ENCODE results near the gene CLMN. TPM values are rescaled to one million over a fixed set of nuclear protein-coding genes. Genes with fewer than 3 reads are reported as not detected.

The CLMN gene
- polyA plus RNA-seq, 3 donors = 22.0 to 33.7 (median 23.2) TPM

GRCh38 chr14:95252219-95252618 lies 67.5 kb downstream of the CLMN start:
- Mint-ChIP-seq H3K27me3 (ENCODE audit: low read depth in 3 of 3) (peaks cover 2 to 13% (median 3%) of the 10 kb centered on the region in 3 donors), H3K27ac (peak overlapping the region in 1 of 7 donors; percentile 21), H3K4me3 (no peak overlapping the region), H3K9me3 (peaks cover 0 to 3% (median 0%) of the 10 kb centered on the region in 7 donors), H3K4me1 (peaks cover 39% of the 10 kb centered on the region), H3K36me3 (peaks cover 0 to 3% of the 10 kb centered on the region in 2 donors)
- H3K4me1 ChIP-seq (ENCODE audit: control insufficient read depth in 1 of 2, insufficient read depth in 2 of 2, low read length in 2 of 2) = peaks cover 20 to 28% of the 10 kb centered on the region in 2 donors
- no peak overlapping the region for H3K9ac ChIP-seq (ENCODE audit: insufficient read depth, low read length, poor library complexity, severe bottlenecking)
- H4K20me1 ChIP-seq (ENCODE audit: insufficient read depth, low read length) = peaks cover 86% of the 10 kb centered on the region
- WGBS (ENCODE audit: insufficient coverage) = 100% methylated on average over 2 of the region's 6 CpGs
- DNase-seq = no peak
- H3K36me3 ChIP-seq (replicated peaks in 1 of 2; ENCODE audit: control insufficient read depth in 1 of 2, insufficient read depth in 2 of 2, low read length in 2 of 2) = no peaks in the 10 kb centered on the region
- H3K79me2 ChIP-seq (ENCODE audit: insufficient read depth, low read length) = no peaks in the 10 kb centered on the region
- H3K4me3 ChIP-seq (replicated peaks in 1 of 3; ENCODE audit: low read depth in 2 of 3, low read length in 3 of 3) = no peak overlapping the region
- H3K27me3 ChIP-seq (ENCODE audit: control insufficient read depth in 2 of 2, insufficient read depth in 2 of 2, low read length in 2 of 2) = no peaks in the 10 kb centered on the region
- intact Hi-C loops (cut with micrococcal nuclease) = no loop called here
- no peak overlapping the region for H2AFZ ChIP-seq (ENCODE audit: insufficient read depth, low read depth, low read length, poor library complexity, severe bottlenecking)
- no peak overlapping the region for H3K4me2 ChIP-seq (replicated peaks; ENCODE audit: extremely low read depth, low read length, poor library complexity, severe bottlenecking)
- H3K9me3 ChIP-seq (replicated peaks in 1 of 2; ENCODE audit: control insufficient read depth in 1 of 2, insufficient read depth in 1 of 2, low read length in 2 of 2) = no peaks in the 10 kb centered on the region
- H3K27ac ChIP-seq (ENCODE audit: low read depth in 1 of 2, low read length in 2 of 2) = no peak overlapping the region
- TF ChIP-seq CTCF (IDR thresholded peaks at IDR 0.05) = no peak

- no peak overlapping the region for H3K4me2 ChIP-seq (replicated peaks; ENCODE audit: extremely low read depth, low read length, poor library complexity, severe bottlenecking)
- H3K36me3 Mint-ChIP-seq = peaks cover 0 to 3% of the 10 kb centered on the region in 2 donors
- peaks cover 0 to 3% (median 0%) of the 10 kb centered on the region in 7 donors for H3K9me3 Mint-ChIP-seq
- H3K4me3 Mint-ChIP-seq = no peak overlapping the region
- no peaks in the 10 kb centered on the region for H3K27me3 ChIP-seq (ENCODE audit: control insufficient read depth in 2 of 2, insufficient read depth in 2 of 2, low read length in 2 of 2)
- intact Hi-C loops (cut with micrococcal nuclease) = no loop called here
- no peaks in the 10 kb centered on the region for H3K79me2 ChIP-seq (ENCODE audit: insufficient read depth, low read length)
- peaks cover 13 to 22% of the 10 kb centered on the region in 2 donors for H3K4me1 ChIP-seq (ENCODE audit: control insufficient read depth in 1 of 2, insufficient read depth in 2 of 2, low read length in 2 of 2)
- peaks cover 30% of the 10 kb centered on the region for H3K4me1 Mint-ChIP-seq
- no peaks in the 10 kb centered on the region for H3K36me3 ChIP-seq (replicated peaks in 1 of 2; ENCODE audit: control insufficient read depth in 1 of 2, insufficient read depth in 2 of 2, low read length in 2 of 2)
- H3K27ac ChIP-seq (ENCODE audit: low read depth in 1 of 2, low read length in 2 of 2) = no peak overlapping the region
- H3K9me3 ChIP-seq (replicated peaks in 1 of 2; ENCODE audit: control insufficient read depth in 1 of 2, insufficient read depth in 1 of 2, low read length in 2 of 2) = no peaks in the 10 kb centered on the region
- peaks cover 2 to 8% (median 3%) of the 10 kb centered on the region in 3 donors for H3K27me3 Mint-ChIP-seq (ENCODE audit: low read depth in 3 of 3)
- H3K27ac Mint-ChIP-seq = no peak overlapping the region
- no peak for TF ChIP-seq CTCF (IDR thresholded peaks at IDR 0.05)
- WGBS (ENCODE audit: insufficient coverage) = no CpG with 5 or more reads among the region's 7 CpGs
- no peak overlapping the region for H2AFZ ChIP-seq (ENCODE audit: insufficient read depth, low read depth, low read length, poor library complexity, severe bottlenecking)
- no peak overlapping the region for H3K4me3 ChIP-seq (replicated peaks in 1 of 3; ENCODE audit: low read depth in 2 of 3, low read length in 3 of 3)
- DNase-seq = no peak
- H3K9ac ChIP-seq (ENCODE audit: insufficient read depth, low read length, poor library complexity, severe bottlenecking) = no peak overlapping the region
- H4K20me1 ChIP-seq (ENCODE audit: insufficient read depth, low read length) = peaks cover 89% of the 10 kb centered on the region
These were observed 68.8 kb downstream of the CLMN start for GRCh38 chr14:95250936-95251335.
